Activated effector memory CD4-positive, alpha-beta T cell treated with anti-CD3 and anti-CD28 coated beads, Interleukin-2, amount 50 U/mL, for 16 hours (primary cell): ENCODE results near the gene CLVS2.

Source experiments
- DNase-seq: peaks from one replicate; pipeline ENCODE4 v3.0.0-alpha.2; 2020

Gene CLVS2

GRCh38 chr6:122995921-122996793, at the start of gene CLVS2:
Gene CLVS2 (plus strand): TSS chr6:122996235. CDS start chr6:122997778, 1,543 bp downstream.
- DNase-seq: no peak

- DNase-seq: no peak
Measured at GRCh38 chr6:122947355-122947754, 48.7 kb upstream of the CLVS2 start.

GRCh38 chr6:122953766-122954165, 42.3 kb upstream of the CLVS2 start:
- DNase-seq: no peak

- DNase-seq: no peak
Measured at GRCh38 chr6:122956376-122956775, 39.7 kb upstream of the CLVS2 start.

GRCh38 chr6:122962000-122962624, 33.9 kb upstream of the CLVS2 start:
- DNase-seq: no peak

- no peak for DNase-seq
Measured at GRCh38 chr6:122969999-122970533, 26.0 kb upstream of the CLVS2 start.

GRCh38 chr6:122977180-122977579, 18.9 kb upstream of the CLVS2 start:
- no peak for DNase-seq

- no peak for DNase-seq
Measured at GRCh38 chr6:122984393-122984792, 11.6 kb upstream of the CLVS2 start.

- no peak for DNase-seq
Measured at GRCh38 chr6:122994256-122994655, 1.8 kb upstream of the CLVS2 start.

- DNase-seq: no peak
Measured at GRCh38 chr6:122996794-122997505, 915 bp downstream of the CLVS2 start.

GRCh38 chr6:122997541-122998150, 1.6 kb downstream of the CLVS2 start:
- DNase-seq: no peak

GRCh38 chr6:122998403-122998975, 2.5 kb downstream of the CLVS2 start:
- DNase-seq: no peak

- no peak for DNase-seq
Measured at GRCh38 chr6:123000244-123000770, 4.3 kb downstream of the CLVS2 start.

GRCh38 chr6:123001540-123001939, 5.5 kb downstream of the CLVS2 start:
- no peak for DNase-seq

- DNase-seq: no peak
Measured at GRCh38 chr6:123007885-123008284, 11.8 kb downstream of the CLVS2 start.

GRCh38 chr6:123009059-123009458, 13.0 kb downstream of the CLVS2 start:
- DNase-seq: no peak

GRCh38 chr6:123014835-123015234, 18.8 kb downstream of the CLVS2 start:
- no peak for DNase-seq

- DNase-seq: no peak
Measured at GRCh38 chr6:123016431-123017103, 20.5 kb downstream of the CLVS2 start.

GRCh38 chr6:123017104-123017682, 21.2 kb downstream of the CLVS2 start:
- DNase-seq: no peak

- no peak for DNase-seq
Measured at GRCh38 chr6:123022975-123023374, 26.9 kb downstream of the CLVS2 start.

- no peak for DNase-seq
Measured at GRCh38 chr6:123024976-123025375, 28.9 kb downstream of the CLVS2 start.
